BE2C (cell line): Measurements from ENCODE around the gene ZNF75A.

Experiments
- DNase-seq: peaks from one replicate; pipeline ENCODE4 v3.0.0-alpha.2; 2020
- H3K27me3 ChIP-seq: fragments of 250-450 bp; sonication (Bioruptor Pico); 2 replicates; pipeline ENCODE4 v1.5.1; 2020; ENCODE audit warnings: mild to moderate bottlenecking
- H3K36me3 ChIP-seq: fragments of 250-450 bp; sonication (Bioruptor Pico); 2 replicates; pipeline ENCODE4 v1.5.1; 2020; ENCODE audit warnings: mild to moderate bottlenecking
- H3K4me1 ChIP-seq: fragments of 250-450 bp; sonication (Bioruptor Pico); 2 replicates; pipeline ENCODE4 v1.5.1; 2020
- H3K4me3 ChIP-seq: 2 replicates; pipeline ENCODE4 v1.5.1; 2011; ENCODE audit warnings: low read depth, low read length
- H3K9me3 ChIP-seq: fragments of 250-450 bp; sonication (Bioruptor Pico); 2 replicates; pipeline ENCODE4 v1.5.1; 2020
- TF ChIP-seq, protein P1 (sequence below): IDR thresholded peaks from 2 replicates; pipeline ENCODE4 v1.5.1; 2012; ENCODE audit warnings: mild to moderate bottlenecking, low read depth, low read length

ZNF75A gene

DNA sequence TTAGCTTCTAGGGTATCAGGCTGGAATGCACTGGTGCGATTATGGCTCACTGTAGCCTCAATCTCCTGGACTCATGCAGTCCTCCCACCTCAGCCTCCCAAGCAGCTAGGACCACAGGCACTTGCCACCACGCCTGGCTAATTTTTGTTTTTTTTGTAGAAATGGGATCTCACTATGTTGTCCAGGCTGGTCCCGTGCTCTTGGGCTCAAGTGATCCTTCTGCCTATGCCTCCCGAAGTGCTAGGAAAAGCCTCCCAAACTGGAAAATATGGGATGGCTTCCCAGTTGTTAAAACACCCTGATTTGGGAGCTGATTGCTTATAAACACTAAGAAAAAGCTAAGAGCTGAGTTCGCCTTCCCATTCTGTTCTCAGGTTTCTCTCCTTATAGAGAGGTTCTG, 28.6 kb upstream of the ZNF75A start:
- TF ChIP-seq, protein P1, sequence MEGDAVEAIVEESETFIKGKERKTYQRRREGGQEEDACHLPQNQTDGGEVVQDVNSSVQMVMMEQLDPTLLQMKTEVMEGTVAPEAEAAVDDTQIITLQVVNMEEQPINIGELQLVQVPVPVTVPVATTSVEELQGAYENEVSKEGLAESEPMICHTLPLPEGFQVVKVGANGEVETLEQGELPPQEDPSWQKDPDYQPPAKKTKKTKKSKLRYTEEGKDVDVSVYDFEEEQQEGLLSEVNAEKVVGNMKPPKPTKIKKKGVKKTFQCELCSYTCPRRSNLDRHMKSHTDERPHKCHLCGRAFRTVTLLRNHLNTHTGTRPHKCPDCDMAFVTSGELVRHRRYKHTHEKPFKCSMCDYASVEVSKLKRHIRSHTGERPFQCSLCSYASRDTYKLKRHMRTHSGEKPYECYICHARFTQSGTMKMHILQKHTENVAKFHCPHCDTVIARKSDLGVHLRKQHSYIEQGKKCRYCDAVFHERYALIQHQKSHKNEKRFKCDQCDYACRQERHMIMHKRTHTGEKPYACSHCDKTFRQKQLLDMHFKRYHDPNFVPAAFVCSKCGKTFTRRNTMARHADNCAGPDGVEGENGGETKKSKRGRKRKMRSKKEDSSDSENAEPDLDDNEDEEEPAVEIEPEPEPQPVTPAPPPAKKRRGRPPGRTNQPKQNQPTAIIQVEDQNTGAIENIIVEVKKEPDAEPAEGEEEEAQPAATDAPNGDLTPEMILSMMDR: no peak
- DNase-seq: no peak
- H3K9me3 ChIP-seq: no peaks in the 10 kb centered on the region

DNA sequence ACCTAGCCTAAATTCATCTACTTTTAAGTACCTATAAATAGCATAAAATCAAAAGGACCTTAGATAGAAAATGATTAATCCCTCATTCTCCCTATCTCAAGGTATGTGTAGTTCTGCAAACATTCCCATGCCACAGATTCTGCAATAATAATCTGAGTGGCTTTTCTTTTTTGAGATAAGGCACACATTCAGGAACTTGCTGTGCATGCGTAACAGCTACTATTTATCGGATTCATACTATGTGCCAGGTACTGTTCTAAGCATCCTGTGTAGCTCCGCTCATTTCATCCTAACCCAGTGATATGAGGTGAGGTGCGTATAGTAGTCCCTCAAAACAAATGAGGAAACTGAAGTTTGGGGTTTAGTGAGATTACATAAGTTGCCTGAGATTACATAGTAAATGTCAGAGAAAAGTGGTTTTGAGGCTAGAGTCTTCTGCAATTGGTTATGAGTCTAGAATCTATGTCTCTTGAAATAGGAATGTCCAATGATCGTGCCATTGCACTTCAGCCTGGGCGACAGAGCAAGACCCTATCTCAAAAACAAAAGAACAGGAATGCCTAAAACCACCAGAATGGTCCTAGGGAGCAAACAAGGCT, 24.0 kb upstream of the ZNF75A start:
- Histone ChIP-seq H3K27me3 (peaks cover 17% of the 10 kb centered on the region), H3K4me3 (no peak overlapping the region), H3K36me3 (peaks cover 19% of the 10 kb centered on the region), H3K9me3 (no peaks in the 10 kb centered on the region), H3K4me1 (no peaks in the 10 kb centered on the region)
- TF ChIP-seq, protein P1: no peak
- no peak for DNase-seq

More for the DNA sequence above, 28.6 kb upstream of the ZNF75A start:
- Histone ChIP-seq H3K27me3 (peaks cover 18% of the 10 kb centered on the region), H3K36me3 (no peaks in the 10 kb centered on the region), H3K4me3 (no peak overlapping the region), H3K4me1 (peaks cover 3% of the 10 kb centered on the region; the same call in 1 of the 2 replicates)

DNA sequence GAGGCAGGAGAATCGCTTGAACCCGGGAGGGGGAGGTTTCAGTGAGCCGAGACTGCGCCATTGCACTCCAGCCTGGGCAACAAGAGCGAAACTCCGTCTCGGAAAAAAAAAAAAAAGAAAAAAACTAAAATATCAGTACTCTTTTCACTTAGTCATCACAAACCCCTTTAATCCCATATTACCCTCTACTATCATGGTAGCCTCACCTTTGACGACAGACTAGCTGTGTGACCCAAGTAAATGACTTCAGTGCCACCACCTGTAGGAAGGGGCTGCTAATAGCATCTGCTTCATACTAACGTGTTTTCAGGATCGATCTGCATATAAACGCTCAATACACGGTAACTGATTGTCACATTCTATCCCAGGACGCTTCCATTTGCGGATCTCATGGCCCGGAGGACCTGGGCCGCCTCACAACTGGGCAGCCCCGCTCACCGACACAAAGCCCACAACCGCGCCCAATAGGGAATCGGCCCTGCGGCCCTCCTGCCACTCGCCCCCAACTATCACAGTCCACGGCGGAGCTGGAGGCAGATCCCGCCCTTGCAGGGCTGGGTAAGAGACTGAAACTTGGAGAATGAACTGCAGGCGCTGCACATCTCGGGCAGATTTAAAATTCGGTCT, 23.1 kb upstream of the ZNF75A start:
- Histone ChIP-seq H3K4me3 (peak overlapping the region; percentile 99), H3K9me3 (no peaks in the 10 kb centered on the region), H3K36me3 (peaks cover 27% of the 10 kb centered on the region), H3K27me3 (peaks cover 9% of the 10 kb centered on the region), H3K4me1 (no peaks in the 10 kb centered on the region)
- peak; percentile 85 for DNase-seq
- TF ChIP-seq, protein P1: no peak

DNA sequence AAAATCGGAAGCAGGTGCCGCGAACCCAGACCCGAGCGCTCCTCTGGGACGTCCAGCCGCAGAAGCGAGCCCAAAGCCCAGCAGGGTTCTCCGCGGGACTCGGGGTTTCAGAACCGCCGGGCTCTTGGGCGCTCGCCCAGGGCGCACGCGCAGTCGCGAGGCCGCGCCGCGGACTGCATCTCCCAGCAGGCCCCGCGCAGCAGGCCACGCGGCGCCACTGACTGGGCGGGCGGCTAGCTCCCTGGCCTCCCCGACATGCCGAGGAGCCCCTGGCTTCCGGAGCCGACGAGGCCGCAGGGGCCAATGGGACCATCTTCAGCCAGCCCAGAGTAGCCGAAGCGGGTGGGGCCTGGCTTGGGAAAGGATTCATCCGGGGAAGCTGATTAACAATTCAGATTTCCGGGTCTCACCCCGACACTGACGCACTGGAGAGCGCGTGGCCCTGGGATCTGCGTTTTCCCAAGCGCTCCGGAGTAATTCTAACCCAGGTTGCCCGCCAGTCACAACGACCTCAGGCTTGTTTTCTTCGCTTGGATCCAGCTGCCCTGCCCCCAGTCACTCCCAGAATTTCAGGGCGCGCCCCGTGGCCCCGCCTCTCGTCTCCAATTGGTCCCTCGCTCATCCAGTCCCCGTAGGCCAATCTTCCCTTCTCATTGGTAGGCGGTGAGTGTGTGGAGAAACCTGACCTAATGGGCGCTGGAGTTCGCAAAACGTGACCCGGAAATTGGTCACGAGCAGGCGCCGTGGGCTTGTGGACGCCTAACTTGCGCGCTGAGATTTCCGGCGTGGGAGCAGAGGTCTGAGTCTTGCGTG, 22.4 kb upstream of the ZNF75A start, which contains the start of gene ZNF263:
TSS of gene ZNF263 (plus strand) at position 762 of the 813 bp plus-strand sequence. CDS start 328 bp downstream, outside the sequence.
- peaks cover 28% of the 10 kb centered on the region for H3K36me3 ChIP-seq
- H3K27me3 ChIP-seq: peaks cover 3% of the 10 kb centered on the region
- no peaks in the 10 kb centered on the region for H3K4me1 ChIP-seq
- H3K4me3 ChIP-seq: peak within 1 kb of the TSS; percentile 99
- H3K9me3 ChIP-seq: no peaks in the 10 kb centered on the region
- DNase-seq: peak; percentile 97
- TF ChIP-seq, protein P1: no peak

DNA sequence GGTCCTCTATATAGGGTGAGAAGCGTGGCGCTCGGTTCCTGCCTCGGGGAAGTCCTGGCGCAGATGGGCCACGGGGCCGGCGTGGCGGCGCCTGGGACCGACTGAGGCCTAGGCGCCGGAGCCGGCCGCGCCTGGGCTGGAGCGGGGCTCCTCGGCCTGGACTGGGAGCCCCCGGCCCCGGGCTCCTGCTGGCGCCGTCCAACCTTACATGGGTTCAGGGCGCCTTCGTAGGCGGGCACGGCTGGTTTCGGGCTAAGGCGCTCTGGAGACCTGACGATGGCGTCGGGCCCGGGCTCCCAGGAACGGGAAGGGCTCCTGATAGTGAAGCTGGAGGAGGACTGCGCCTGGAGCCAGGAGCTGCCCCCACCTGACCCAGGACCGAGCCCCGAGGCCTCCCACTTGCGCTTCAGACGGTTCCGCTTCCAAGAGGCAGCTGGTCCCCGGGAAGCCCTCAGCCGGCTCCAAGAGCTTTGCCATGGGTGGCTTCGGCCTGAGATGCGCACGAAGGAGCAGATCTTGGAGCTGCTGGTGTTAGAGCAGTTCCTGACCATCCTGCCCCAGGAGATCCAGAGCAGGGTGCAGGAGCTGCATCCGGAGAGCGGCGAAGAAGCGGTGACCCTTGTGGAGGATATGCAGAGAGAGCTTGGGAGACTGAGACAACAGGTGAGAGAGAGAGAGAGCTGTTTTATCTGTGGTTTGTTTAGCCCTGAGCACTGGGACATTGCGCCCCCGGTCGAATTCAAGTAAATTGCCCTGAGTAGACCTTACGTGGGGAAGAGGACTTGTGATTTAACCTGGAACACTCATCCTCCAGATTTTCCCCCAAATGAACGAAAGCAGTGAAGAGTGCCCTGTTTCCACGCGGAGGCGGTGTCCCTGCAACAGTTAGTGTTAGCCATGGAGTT, 21.5 kb upstream of the ZNF75A start:
- peak overlapping the region; percentile 99 for H3K4me3 ChIP-seq
- H3K36me3 ChIP-seq: peaks cover 36% of the 10 kb centered on the region
- peak; percentile 19 for DNase-seq
- TF ChIP-seq, protein P1: no peak
- H3K9me3 ChIP-seq: no peaks in the 10 kb centered on the region
- H3K27me3 ChIP-seq: no peaks in the 10 kb centered on the region
- no peaks in the 10 kb centered on the region for H3K4me1 ChIP-seq
